ENCODE results near the gene TSGA10. TPM values are rescaled to one million over a fixed set of nuclear protein-coding genes. Genes with fewer than 3 reads are reported as not detected.

TSGA10 gene
- total and polyA plus RNA-seq, 8 donors, result 3.7 to 19.8 (median 15.3) TPM

GRCh38 chr2:98985905-98986666 is 168.7 kb downstream of the TSGA10 start:
- H3K4me3 ChIP-seq, result no peak overlapping the region
- no peaks in the 10 kb centered on the region for H3K27me3 ChIP-seq
- no peak for TF ChIP-seq CTCF (IDR thresholded peaks at IDR 0.05)
- H3K36me3 ChIP-seq, result no peaks in the 10 kb centered on the region
- DNase-seq (no peak), ATAC-seq (no peak)
- no peak overlapping the region for H3K27ac ChIP-seq
- H3K4me1 ChIP-seq, result no peaks in the 10 kb centered on the region
- intact Hi-C loops (cut with DNase I), result no loop called here
- peaks cover 0 to 2% of the 10 kb centered on the region in 2 donors for H3K9me3 ChIP-seq

GRCh38 chr2:98975611-98976010 is 179.1 kb downstream of the TSGA10 start:
- Histone ChIP-seq H3K4me3 (no peak overlapping the region), H3K36me3 (no peaks in the 10 kb centered on the region), H3K27ac (no peak overlapping the region), H3K27me3 (no peaks in the 10 kb centered on the region), H3K9me3 (peaks cover 0 to 35% of the 10 kb centered on the region in 2 donors), H3K4me1 (no peaks in the 10 kb centered on the region)
- ATAC-seq (no peak), DNase-seq (no peak)
- TF ChIP-seq CTCF (IDR thresholded peaks at IDR 0.05), result no peak
- intact Hi-C loops (cut with DNase I), result no loop called here

GRCh38 chr2:98972582-98973167 is 182.1 kb downstream of the TSGA10 start:
- no peak for TF ChIP-seq CTCF (IDR thresholded peaks at IDR 0.05)
- Histone ChIP-seq H3K4me1 (no peaks in the 10 kb centered on the region), H3K4me3 (no peak overlapping the region), H3K27me3 (no peaks in the 10 kb centered on the region), H3K36me3 (no peaks in the 10 kb centered on the region), H3K27ac (no peak overlapping the region), H3K9me3 (peaks cover 0 to 54% of the 10 kb centered on the region in 2 donors)
- intact Hi-C loops (cut with DNase I), result no loop called here
- ATAC-seq, result no peak
- no peak for DNase-seq

- Histone ChIP-seq H3K27ac (no peak overlapping the region), H3K27me3 (no peaks in the 10 kb centered on the region), H3K4me3 (no peak overlapping the region), H3K9me3 (peaks cover 0 to 3% of the 10 kb centered on the region in 2 donors), H3K36me3 (no peaks in the 10 kb centered on the region), H3K4me1 (no peaks in the 10 kb centered on the region)
- intact Hi-C loops (cut with DNase I), result no loop called here
- DNase-seq (no peak), ATAC-seq (no peak)
- TF ChIP-seq CTCF (IDR thresholded peaks at IDR 0.05), result no peak
Observed at GRCh38 chr2:98959810-98960507, 194.8 kb downstream of the TSGA10 start.

GRCh38 chr2:98952966-98953365 is 201.8 kb downstream of the TSGA10 start:
- intact Hi-C loops (cut with DNase I), result no loop called here
- no peak for DNase-seq
- Histone ChIP-seq H3K9me3 (no peaks in the 10 kb centered on the region), H3K36me3 (no peaks in the 10 kb centered on the region), H3K27me3 (peaks cover 0 to 23% of the 10 kb centered on the region in 2 donors), H3K4me1 (no peaks in the 10 kb centered on the region), H3K27ac (no peak overlapping the region), H3K4me3 (no peak overlapping the region)
- no peak for ATAC-seq
- no peak for TF ChIP-seq CTCF (IDR thresholded peaks at IDR 0.05)

All from left lung (tissue), 10 donors.